SH-SY5Y (cell line): ENCODE measurements around the gene KRTAP29-1.

Experiments used
- GATA2 ChIP-seq: IDR thresholded peaks from 2 replicates; pipeline ENCODE4 v1.6.1; 2011; ENCODE audit warnings: mild to moderate bottlenecking, low read depth, low read length
- GATA3 ChIP-seq: IDR thresholded peaks from 2 replicates; pipeline ENCODE4 v1.6.1; 2011; ENCODE audit warnings: low read depth, mild to moderate bottlenecking, low read length, moderate library complexity

- TF ChIP-seq GATA2 (no peak), GATA3 (no peak)
Measured at GRCh38 chr17:41265078-41265477, 37.6 kb downstream of the KRTAP29-1 start, which contains the start of gene KRTAP9-6.
